ENCODE results near the gene LHX4.

DNA sequence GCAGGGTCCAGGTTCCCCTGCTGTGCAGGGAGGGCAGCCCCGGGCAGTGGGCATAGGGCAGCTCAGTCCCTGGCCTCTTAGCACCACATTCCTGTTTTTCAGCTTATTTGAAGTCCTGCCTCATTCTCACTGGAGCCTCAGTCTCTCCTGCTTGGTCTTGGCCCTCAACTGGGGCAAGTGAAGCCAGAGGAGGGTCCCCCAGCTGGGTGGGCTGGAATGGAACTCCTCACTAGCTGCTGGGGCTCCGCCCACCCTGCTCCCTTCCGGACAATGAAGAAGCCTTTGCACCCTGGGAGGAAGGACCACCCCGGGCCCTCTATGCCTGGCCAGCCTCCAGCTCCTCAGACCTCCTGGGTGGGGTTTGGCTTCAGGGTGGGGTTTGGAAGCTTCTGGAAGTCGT lies 32.8 kb upstream of the LHX4 start:
- no peak for TF ChIP-seq POLR2A (IDR thresholded peaks at IDR 0.05)
- TF ChIP-seq, protein P1, sequence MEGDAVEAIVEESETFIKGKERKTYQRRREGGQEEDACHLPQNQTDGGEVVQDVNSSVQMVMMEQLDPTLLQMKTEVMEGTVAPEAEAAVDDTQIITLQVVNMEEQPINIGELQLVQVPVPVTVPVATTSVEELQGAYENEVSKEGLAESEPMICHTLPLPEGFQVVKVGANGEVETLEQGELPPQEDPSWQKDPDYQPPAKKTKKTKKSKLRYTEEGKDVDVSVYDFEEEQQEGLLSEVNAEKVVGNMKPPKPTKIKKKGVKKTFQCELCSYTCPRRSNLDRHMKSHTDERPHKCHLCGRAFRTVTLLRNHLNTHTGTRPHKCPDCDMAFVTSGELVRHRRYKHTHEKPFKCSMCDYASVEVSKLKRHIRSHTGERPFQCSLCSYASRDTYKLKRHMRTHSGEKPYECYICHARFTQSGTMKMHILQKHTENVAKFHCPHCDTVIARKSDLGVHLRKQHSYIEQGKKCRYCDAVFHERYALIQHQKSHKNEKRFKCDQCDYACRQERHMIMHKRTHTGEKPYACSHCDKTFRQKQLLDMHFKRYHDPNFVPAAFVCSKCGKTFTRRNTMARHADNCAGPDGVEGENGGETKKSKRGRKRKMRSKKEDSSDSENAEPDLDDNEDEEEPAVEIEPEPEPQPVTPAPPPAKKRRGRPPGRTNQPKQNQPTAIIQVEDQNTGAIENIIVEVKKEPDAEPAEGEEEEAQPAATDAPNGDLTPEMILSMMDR (IDR thresholded peaks at IDR 0.05) = no peak
